ENCODE results near the gene DGKZ. TPM values are rescaled to one million over a fixed set of nuclear protein-coding genes. Genes with fewer than 3 reads are reported as not detected.

Gene DGKZ
- total RNA-seq, 1 donor from 2014 or later, result 127 TPM

- H3K27me3 Mint-ChIP-seq (ENCODE audit: unreplicated experiment), result peaks cover 11% of the 10 kb centered on the region
- peak overlapping the region; percentile 99 for H3K27ac Mint-ChIP-seq (ENCODE audit: unreplicated experiment)
- no peak overlapping the region for H3K4me3 Mint-ChIP-seq (ENCODE audit: unreplicated experiment)
- no peak for DNase-seq (ENCODE audit: low spot score)
- H3K4me1 Mint-ChIP-seq (ENCODE audit: unreplicated experiment), result peaks cover 19% of the 10 kb centered on the region
- no peaks in the 10 kb centered on the region for H3K9me3 Mint-ChIP-seq (ENCODE audit: unreplicated experiment)
- H3K36me3 Mint-ChIP-seq (ENCODE audit: low read depth, unreplicated experiment), result peaks cover 8% of the 10 kb centered on the region
- TF ChIP-seq, protein P1, sequence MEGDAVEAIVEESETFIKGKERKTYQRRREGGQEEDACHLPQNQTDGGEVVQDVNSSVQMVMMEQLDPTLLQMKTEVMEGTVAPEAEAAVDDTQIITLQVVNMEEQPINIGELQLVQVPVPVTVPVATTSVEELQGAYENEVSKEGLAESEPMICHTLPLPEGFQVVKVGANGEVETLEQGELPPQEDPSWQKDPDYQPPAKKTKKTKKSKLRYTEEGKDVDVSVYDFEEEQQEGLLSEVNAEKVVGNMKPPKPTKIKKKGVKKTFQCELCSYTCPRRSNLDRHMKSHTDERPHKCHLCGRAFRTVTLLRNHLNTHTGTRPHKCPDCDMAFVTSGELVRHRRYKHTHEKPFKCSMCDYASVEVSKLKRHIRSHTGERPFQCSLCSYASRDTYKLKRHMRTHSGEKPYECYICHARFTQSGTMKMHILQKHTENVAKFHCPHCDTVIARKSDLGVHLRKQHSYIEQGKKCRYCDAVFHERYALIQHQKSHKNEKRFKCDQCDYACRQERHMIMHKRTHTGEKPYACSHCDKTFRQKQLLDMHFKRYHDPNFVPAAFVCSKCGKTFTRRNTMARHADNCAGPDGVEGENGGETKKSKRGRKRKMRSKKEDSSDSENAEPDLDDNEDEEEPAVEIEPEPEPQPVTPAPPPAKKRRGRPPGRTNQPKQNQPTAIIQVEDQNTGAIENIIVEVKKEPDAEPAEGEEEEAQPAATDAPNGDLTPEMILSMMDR (IDR thresholded peaks at IDR 0.05; ENCODE audit: unreplicated experiment), result no peak
Measured at GRCh38 chr11:46363455-46364005, 16.3 kb downstream of the DGKZ start.

DNA sequence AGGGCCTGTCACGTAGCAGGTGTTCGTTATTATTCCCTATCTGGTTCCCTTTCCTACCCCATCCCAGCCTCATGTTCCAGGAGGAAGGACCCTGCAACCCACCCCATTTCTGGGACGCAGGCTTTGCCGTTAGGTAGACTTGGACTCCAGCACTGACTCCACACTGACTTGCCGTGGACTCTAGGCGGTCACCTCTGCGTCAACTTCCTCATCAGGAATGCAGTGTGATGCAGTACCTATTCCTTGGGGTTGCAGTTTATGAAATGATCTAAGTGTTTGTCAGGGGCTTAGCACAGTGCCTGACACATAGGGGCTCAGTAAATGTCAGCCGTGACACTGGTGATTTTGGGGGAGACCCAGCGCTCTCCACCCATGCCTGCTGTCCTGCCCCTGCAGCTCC lies 16.8 kb downstream of the DGKZ start:
- Mint-ChIP-seq H3K27ac (ENCODE audit: unreplicated experiment) (peak overlapping the region; percentile 93), H3K36me3 (ENCODE audit: low read depth, unreplicated experiment) (peaks cover 11% of the 10 kb centered on the region), H3K4me3 (ENCODE audit: unreplicated experiment) (no peak overlapping the region), H3K4me1 (ENCODE audit: unreplicated experiment) (peaks cover 19% of the 10 kb centered on the region), H3K9me3 (ENCODE audit: unreplicated experiment) (no peaks in the 10 kb centered on the region), H3K27me3 (ENCODE audit: unreplicated experiment) (peaks cover 13% of the 10 kb centered on the region)
- no peak for DNase-seq (ENCODE audit: low spot score)
- TF ChIP-seq, protein P1 (IDR thresholded peaks at IDR 0.05; ENCODE audit: unreplicated experiment), result no peak

GRCh38 chr11:46364791-46365190 lies 17.5 kb downstream of the DGKZ start:
- Mint-ChIP-seq H3K4me1 (ENCODE audit: unreplicated experiment) (peaks cover 19% of the 10 kb centered on the region), H3K27me3 (ENCODE audit: unreplicated experiment) (peaks cover 13% of the 10 kb centered on the region), H3K4me3 (ENCODE audit: unreplicated experiment) (peak overlapping the region; percentile 21), H3K36me3 (ENCODE audit: low read depth, unreplicated experiment) (peaks cover 11% of the 10 kb centered on the region), H3K27ac (ENCODE audit: unreplicated experiment) (peak overlapping the region; percentile 36), H3K9me3 (ENCODE audit: unreplicated experiment) (no peaks in the 10 kb centered on the region)
- DNase-seq (ENCODE audit: low spot score), result no peak
- TF ChIP-seq, protein P1 (IDR thresholded peaks at IDR 0.05; ENCODE audit: unreplicated experiment), result no peak

DNA sequence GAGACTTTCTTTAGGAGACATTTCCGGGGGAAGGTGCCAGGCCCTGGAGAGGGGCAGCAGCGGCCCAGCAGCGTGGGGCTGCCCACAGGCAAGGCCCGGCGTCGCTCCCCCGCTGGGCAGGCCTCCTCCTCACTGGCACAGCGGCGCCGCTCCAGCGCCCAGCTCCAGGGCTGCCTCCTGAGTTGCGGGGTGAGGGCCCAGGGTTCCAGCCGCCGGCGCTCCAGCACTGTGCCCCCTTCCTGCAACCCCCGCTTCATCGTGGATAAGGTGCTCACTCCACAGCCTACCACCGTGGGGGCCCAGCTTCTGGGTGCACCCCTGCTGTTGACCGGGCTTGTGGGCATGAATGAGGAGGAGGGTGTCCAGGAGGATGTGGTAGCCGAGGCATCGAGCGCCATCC lies 19.0 kb downstream of the DGKZ start:
- H3K4me1 Mint-ChIP-seq (ENCODE audit: unreplicated experiment), result peaks cover 12% of the 10 kb centered on the region

GRCh38 chr11:46366661-46367161 lies 19.4 kb downstream of the DGKZ start:
- H3K9me3 Mint-ChIP-seq (ENCODE audit: unreplicated experiment), result no peaks in the 10 kb centered on the region
- H3K27me3 Mint-ChIP-seq (ENCODE audit: unreplicated experiment), result peaks cover 14% of the 10 kb centered on the region
- no peak overlapping the region for H3K4me3 Mint-ChIP-seq (ENCODE audit: unreplicated experiment)
- H3K36me3 Mint-ChIP-seq (ENCODE audit: low read depth, unreplicated experiment), result peaks cover 12% of the 10 kb centered on the region
- peaks cover 11% of the 10 kb centered on the region for H3K4me1 Mint-ChIP-seq (ENCODE audit: unreplicated experiment)
- no peak overlapping the region for H3K27ac Mint-ChIP-seq (ENCODE audit: unreplicated experiment)
- no peak for DNase-seq (ENCODE audit: low spot score)
- TF ChIP-seq, protein P1 (IDR thresholded peaks at IDR 0.05; ENCODE audit: unreplicated experiment), result no peak

More for the DNA sequence above, 19.0 kb downstream of the DGKZ start:
- no peak for DNase-seq (ENCODE audit: low spot score)
- H3K36me3 Mint-ChIP-seq (ENCODE audit: low read depth, unreplicated experiment), result peaks cover 12% of the 10 kb centered on the region
- no peaks in the 10 kb centered on the region for H3K9me3 Mint-ChIP-seq (ENCODE audit: unreplicated experiment)
- no peak overlapping the region for H3K4me3 Mint-ChIP-seq (ENCODE audit: unreplicated experiment)
- peaks cover 15% of the 10 kb centered on the region for H3K27me3 Mint-ChIP-seq (ENCODE audit: unreplicated experiment)
- TF ChIP-seq, protein P1 (IDR thresholded peaks at IDR 0.05; ENCODE audit: unreplicated experiment), result no peak
- H3K27ac Mint-ChIP-seq (ENCODE audit: unreplicated experiment), result no peak overlapping the region

All from endothelial cell (in vitro differentiated cells).